Limb (tissue), 2 donors: ENCODE results near the gene DPPA4.
"Not testable (repeated sequence)": the region's sequence is repeated elsewhere in the genome, so short reads cannot be mapped to it uniquely, and the experiment has no call there.

Experiments used
- DNase-seq, 2 donors: peaks; one replicate each; pipeline ENCODE4 v3.0.0-alpha.2; 2016; ENCODE audit errors: extremely low spot score in 2 of 2

Gene DPPA4

DNA sequence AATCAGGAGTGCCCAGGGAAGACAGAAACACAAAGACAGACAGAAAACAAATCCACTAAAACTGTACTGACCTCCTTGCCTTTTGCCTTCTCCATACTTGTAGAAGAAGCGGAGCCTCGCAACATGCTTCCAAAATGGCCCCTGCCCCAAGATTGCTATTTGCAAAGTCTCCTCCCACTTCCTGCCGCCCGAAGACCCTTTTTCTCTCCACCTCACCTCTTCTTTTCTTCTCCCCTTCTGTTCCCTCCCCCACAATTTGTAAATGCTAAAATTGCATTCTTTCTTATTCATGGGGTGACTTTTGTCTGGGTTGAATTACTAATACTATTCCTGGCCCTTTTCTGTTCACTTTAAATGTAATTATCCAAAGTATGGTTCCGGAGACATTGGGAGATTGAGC lies at the start of gene DPPA4:
Gene DPPA4, minus strand, starts transcription at position 154 of the 400 bp plus-strand sequence. Its CDS starts 29 bp downstream, at position 125.
- DNase-seq: no peak

DNA sequence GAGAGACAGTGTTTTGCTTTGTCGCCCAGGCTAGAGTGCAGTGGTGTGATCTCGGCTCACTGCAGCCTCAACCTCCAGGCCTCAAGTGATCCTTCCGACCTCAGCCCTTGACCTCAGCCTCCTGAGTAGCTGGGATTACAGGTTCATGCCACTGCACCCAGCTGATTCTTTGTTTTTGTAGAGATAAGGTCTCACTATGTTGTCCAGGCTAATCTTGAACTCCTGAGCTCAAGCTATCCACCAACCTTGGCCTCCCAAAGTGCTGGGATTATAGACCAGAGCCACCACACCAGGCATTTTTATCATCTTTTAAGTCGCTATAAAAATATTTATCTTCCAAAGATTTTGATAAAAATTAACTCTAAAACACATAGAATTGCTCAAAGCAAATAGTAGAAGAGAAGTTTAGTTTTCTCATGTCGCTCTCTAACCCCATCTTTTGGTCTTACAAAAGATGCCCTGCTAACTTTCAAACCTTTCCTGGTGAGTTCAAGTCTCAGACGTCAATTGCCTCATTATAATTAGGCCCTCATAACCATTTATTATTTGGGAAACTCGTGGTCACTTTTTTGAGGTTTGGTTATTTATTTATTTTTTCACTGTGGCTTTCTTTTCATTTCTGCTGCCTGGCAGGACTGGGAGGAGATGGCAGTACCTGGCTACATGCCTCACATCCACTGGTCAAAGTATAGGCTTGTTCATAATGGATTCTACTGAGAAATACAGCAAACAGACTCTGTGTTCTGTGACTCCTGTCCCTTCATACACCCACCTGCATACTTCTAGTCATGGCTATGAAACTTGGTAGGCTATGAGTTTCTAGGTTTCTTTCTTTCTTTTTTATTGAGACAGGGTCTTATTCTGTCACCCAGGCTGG lies 48.3 kb upstream of the DPPA4 start:
- no peak for DNase-seq

GRCh38 chr3:109384164-109384563 lies 46.8 kb upstream of the DPPA4 start:
- no peak for DNase-seq

DNA sequence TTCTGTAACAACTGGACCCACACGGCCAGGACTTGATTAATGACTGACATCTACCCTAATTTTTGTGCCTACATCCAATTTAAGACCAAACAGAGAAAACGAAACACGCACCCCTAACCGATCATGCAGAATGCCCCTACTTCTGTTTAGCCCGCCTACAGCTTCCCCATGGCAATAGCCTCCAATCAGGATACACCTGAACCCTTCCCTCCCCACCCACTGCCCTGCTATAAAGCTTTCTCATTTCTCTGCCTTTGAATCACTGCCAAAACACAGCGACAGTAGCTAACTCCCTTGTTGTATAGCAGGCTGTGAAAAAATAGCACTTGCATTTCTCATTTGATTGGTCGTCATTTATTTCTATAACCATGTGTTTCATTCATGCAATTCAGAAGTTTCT lies 45.2 kb upstream of the DPPA4 start:
- DNase-seq: no peak

- no peak for DNase-seq
These were observed 38.6 kb upstream of the DPPA4 start for GRCh38 chr3:109375975-109376374.

DNA sequence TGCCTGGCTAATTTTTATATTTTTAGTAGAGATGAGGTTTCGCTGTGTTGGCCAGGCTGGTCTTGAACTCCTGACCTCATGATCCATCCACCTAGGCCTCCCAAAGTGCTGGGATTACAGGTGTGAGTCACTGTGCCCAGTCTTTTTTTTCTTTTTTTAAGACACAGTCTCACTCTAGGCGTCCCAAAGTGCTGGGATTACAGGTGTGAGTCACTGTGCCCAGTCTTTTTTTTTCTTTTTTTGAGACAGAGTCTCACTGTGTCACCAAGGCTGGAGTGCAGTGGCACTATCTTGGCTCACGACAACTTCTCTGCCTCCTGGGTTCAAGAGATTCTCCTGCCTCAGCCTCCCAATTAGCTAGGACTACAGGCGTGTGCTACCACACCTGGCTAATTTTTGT lies 37.1 kb upstream of the DPPA4 start:
- not testable (repeated sequence) for DNase-seq

GRCh38 chr3:109373933-109374332 lies 36.6 kb upstream of the DPPA4 start:
- DNase-seq: no peak

GRCh38 chr3:109372639-109373038 lies 35.3 kb upstream of the DPPA4 start:
- DNase-seq: no peak

DNA sequence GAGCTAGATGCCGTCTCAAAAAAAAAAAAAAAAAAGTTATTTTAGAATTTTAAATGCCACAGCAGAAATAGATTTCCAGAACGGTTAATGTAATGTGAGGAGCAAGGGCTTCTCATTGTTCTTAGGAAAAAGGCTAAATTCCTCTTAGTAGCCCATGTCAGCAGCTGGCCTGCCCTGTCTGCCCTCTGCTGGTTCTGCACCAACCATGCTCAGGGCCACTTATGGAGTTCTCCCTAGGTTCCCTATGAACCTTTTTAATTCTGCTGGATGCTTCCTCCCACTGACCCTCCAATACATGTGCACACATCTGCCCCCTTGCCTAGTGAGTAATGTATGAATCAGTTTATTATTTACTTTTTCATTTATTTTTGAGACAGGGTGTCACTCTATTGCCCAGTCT lies 32.2 kb upstream of the DPPA4 start:
- DNase-seq: no peak

- DNase-seq: no peak
These were observed 26.7 kb upstream of the DPPA4 start for GRCh38 chr3:109364088-109364487.

DNA sequence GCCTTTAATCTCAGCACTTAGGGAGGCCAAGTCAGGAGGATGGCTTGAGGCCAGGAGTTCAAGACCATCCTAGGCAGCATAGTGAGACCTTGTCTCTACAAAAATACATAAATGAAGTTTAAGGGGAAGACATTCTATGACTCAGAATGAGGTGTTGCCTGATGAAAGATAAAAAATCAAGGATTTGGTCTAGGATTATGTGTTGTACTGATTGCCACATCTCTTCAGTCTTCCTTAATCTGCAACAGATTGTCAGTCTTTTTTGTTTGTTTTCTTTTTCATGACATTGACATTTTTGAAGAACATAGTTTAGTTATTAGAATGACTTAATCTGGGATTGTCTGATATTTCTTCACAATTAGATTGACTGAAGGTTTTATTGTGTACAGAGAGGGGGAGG lies 26.3 kb upstream of the DPPA4 start:
- DNase-seq: no peak

GRCh38 chr3:109362823-109363222 lies 25.5 kb upstream of the DPPA4 start:
- no peak for DNase-seq

DNA sequence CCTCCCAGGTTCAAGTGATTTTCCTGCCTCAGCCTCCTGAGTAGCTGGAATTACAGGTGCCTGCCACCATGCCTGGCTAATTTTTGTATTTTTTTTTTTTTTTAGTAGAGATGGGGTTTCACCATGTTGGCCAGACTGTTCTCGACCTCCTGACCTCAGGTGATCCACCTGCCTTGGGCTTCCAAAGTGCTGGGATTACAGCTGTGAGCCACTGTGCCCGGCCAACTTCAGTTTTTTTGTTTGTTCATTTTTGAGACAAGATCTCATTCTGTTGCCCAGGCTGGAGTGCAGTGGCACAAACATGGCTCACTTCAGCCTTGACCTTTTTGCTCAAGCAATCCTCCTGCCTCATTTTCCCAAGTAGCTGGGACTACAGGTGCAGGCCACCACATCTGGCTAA lies 21.5 kb upstream of the DPPA4 start:
- DNase-seq: not testable (repeated sequence)

GRCh38 chr3:109356442-109357155 lies 19.3 kb upstream of the DPPA4 start:
- DNase-seq: no peak

DNA sequence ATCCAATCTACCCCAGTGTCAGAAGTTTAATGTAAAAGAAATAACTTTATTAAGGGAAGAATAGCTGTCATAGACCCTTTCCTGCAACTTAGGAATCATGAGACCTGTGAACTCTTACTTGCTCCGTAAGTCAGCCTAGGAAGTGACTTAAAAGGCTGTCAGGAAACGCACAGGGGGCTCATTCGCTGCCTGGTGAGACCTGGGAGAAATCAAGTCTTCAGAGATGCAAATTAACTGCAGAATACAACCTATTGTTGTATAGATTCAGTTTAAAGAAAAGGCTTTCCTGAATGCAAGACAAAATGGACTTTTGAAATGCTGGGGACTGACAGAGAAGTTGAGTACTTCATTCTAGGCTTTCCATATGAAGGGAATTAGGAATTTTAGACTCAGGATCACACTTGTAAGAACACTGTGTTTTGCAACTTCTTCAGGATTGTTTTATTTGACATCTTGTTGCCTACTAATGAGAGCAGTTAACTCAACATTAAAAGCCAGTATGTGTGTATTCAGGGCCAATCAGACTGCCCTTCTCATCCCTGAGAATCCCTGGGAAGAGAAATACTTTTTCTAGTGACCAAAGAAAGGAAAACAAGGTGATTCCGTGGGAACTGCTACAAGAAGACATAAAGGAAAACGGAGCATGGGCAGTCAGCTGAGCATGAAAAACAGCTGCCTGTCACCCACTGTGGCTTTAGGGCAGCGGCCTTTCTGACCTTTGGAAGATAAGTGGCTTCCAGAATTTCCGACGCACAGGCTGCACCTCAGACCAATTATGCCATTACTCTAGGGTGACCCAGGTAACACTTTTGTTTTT lies 18.5 kb upstream of the DPPA4 start:
- DNase-seq: no peak

- no peak for DNase-seq
These were observed 15.7 kb upstream of the DPPA4 start for GRCh38 chr3:109353057-109353456.

GRCh38 chr3:109351231-109351630 lies 13.9 kb upstream of the DPPA4 start:
- DNase-seq: no peak

DNA sequence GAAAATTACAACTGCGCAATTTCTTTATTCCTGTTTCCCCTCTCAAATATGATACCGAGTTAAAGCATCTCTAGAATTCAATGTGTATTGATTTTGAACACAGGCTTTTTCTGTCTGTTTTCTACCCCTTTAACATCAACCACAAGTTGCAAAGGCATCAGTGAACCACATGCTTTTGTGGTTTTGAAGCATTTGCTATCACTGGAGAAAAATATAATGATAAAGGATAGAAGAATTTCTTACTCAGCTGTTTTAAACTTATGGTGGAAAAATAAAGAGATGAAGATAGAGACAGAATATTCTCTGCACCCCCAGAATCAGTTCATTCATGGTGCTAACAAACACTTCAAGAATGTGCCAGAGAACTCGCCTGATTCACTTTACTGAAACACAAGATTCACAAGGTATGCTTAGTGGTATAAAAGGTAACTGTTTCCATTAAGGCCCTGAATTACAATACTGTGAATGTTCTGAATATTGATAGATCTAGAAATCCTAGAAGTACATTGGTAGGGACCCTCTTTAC lies 9.5 kb upstream of the DPPA4 start:
- DNase-seq: no peak

DNA sequence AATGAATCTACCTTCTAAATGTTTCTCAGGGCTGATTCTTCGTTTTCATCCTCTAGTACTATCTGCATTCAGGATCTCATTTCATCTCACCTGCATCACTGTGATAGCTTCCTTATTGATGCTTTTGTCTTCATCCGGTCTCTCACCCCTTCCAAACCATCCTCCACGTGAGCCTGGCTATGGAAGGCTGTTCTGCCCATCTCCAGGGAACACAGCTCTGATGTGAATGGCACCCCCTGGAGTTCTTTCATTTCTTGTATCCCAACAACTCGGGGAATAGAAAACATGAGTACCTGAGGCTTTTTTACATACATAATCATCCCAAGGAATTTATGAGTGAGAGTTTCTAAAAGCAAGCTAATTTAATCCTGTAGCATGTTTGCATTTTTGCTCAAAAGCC lies 8.8 kb upstream of the DPPA4 start:
- no peak for DNase-seq

DNA sequence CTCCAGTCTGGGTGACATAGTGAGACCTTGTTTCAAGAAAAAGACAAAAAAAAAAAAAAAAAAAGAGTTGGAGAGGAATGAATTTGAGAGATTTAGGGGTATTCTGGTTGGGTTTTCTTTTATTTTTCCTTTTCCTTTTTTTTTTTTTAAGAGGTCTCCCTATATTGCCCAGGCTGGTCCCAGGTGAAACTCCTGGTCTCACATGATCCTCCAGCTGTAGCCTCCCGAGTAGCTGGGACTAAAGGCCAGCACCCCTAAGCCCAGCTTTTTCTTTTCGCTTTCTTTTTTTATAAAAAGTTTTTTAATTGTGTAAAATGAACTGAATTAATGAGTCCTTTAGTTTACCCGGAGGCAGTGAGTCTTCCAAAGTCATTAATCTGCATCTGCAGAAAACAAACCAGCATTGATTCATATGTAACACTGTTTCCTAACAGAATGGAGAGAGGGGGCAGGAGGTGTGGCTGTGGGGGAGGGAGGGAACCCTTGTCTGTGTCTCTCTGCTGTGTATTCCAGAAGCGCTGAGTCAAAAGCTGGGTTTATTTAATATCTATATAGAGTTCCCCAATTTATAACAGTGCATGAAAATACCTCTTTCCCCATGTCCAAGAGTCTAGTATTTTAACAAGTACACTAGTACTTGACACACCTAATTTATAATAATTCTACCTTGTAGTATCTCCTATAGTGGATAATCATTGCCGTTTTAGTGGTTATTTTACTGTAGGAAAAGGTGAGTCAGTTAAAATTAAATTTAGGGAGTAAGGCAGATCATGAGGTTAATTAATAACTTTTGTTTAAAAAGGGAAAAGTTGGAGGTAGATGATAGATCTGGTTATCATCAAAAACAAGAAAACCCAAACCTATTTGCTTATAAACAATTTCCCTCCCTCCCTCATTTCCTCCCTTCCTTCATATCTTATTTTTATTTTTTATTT lies 2.6 kb upstream of the DPPA4 start:
- no peak for DNase-seq

DNA sequence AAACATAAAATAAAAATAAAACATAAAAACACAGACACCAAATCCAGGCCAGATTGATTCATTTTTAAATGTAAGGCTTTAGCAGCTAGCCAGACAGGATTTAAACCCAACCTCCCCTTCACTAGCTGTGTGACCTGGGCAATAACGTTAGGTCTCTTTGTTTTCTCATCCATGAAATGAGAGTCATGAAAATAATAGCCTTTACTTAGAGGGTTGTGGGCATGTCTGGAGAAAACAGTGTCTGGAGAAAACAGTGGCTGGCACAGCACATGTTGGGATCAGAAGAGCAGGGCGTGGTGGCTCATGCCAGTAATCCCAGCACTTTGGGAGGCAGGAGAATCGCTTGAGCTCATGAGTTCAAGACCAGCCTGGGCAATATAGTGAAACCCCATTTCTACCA lies 1.9 kb upstream of the DPPA4 start:
- no peak for DNase-seq
